Aorta (tissue), 5 donors: Measurements from ENCODE around the gene RNF208. TPM values are rescaled to one million over a fixed set of nuclear protein-coding genes. Genes with fewer than 3 reads are reported as not detected.
A peak's percentile ranks its signal among the peaks of the same experiment; 100 is the strongest.

Source experiments
- ATAC-seq: fragments of 200-7000 bp; cut with Tn5 transposase; one replicate; pipeline ENCODE4 v1.9.1; 2022; ENCODE audit warnings: moderate library complexity; ENCODE audit not compliant: low FRiP score
- DNase-seq, 2 donors: peaks; one replicate each; pipeline ENCODE4 v3.0.0-alpha.2; 2020
- H3K27ac ChIP-seq, 2 donors: one replicate each; pipeline ENCODE4 v1.5.1; 2013; ENCODE audit warnings: low read length in 2 of 2, mild to moderate bottlenecking in 2 of 2, moderate library complexity in 2 of 2, control low read depth in 1 of 2, inconsistent platforms in 1 of 2, low read depth in 1 of 2
- H3K27me3 ChIP-seq, 2 donors: one replicate each; pipeline ENCODE4 v1.6.1; 2013; ENCODE audit warnings: control low read depth in 1 of 2, low read length in 1 of 2, mild to moderate bottlenecking in 1 of 2, moderate library complexity in 1 of 2; ENCODE audit not compliant: insufficient read depth in 2 of 2, control insufficient read depth in 1 of 2
- H3K36me3 ChIP-seq, 2 donors: one replicate each; pipeline ENCODE4 v1.6.1; 2013; ENCODE audit warnings: control low read depth in 1 of 2, low read length in 1 of 2, mild to moderate bottlenecking in 1 of 2; ENCODE audit not compliant: insufficient read depth in 2 of 2, control insufficient read depth in 1 of 2
- H3K4me1 ChIP-seq, 2 donors: one replicate each; pipeline ENCODE4 v1.6.1; 2013; ENCODE audit warnings: low read length in 2 of 2, control low read depth in 1 of 2, mild to moderate bottlenecking in 1 of 2, moderate library complexity in 1 of 2; ENCODE audit not compliant: insufficient read depth in 2 of 2, control insufficient read depth in 1 of 2
- H3K4me3 ChIP-seq, 2 donors: one replicate each; pipeline ENCODE4 v1.5.1; 2013; ENCODE audit warnings: low read length in 2 of 2, control low read depth in 1 of 2, mild to moderate bottlenecking in 1 of 2
- H3K9me3 ChIP-seq: one replicate; pipeline ENCODE4 v1.6.1; 2013; ENCODE audit warnings: mild to moderate bottlenecking, low read length; ENCODE audit not compliant: control insufficient read depth
- WGBS, 2 donors: extraction: QIAGEN DNeasy Blood & Tissue Kit; methylation state at CpG; one replicate each; pipeline ENCODE4 v1.1.7; 2013; 5-methylcytosine and 5-hydroxymethylcytosine counted together
- intact Hi-C, 2 donors: fragments of 100-400 bp; cut with DNase I; formaldehyde crosslinking; loops; one replicate each; pipeline versions ENCODE4 v1.14.2 to v1.15.0; 2022
- polyA plus RNA-seq, 2 donors: library from polyadenylated mRNA; stranded (reverse); fragments of 200-250 nt; gene quantifications; one replicate each; pipeline ENCODE4 v1.2.3, GENCODE V29; 2013
- total RNA-seq, 2 donors: library from RNA; stranded (reverse); fragmentation: NEBNext Ultra II Directional; extraction: Animal tissue kit (Norgen Biotek cat#: 25700); gene quantifications; one replicate each; pipeline ENCODE4 v1.2.1, GENCODE V29; 2021
- donor health status: healthy with polysubstance abuse.
- donor health status: Bipolar disorder and iron deficiency.
- donor health status: DM: no; HTN: no; CAD: no.
- donor health status: DM: no; HTN: no; CAD: no.
- donor health status: DM: yes; HTN: yes; CAD: no.

RNF208 gene
- total and polyA plus RNA-seq, 4 donors = 2.2 to 11.8 (median 3.1) TPM

GRCh38 chr9:137178939-137179630, 43.0 kb downstream of the RNF208 start:
- intact Hi-C loops = no loop called here
- ATAC-seq (no peak), DNase-seq (no peak)
- Histone ChIP-seq H3K27ac (no peak overlapping the region), H3K9me3 (no peaks in the 10 kb centered on the region), H3K27me3 (no peaks in the 10 kb centered on the region), H3K4me1 (no peaks in the 10 kb centered on the region), H3K36me3 (peaks cover 0 to 4% of the 10 kb centered on the region in 2 donors), H3K4me3 (no peak overlapping the region)
- 91% methylated on average over 18 to 19 of the region's 19 CpGs for WGBS, 2 donors

- Histone ChIP-seq H3K36me3 (peaks cover 0 to 4% of the 10 kb centered on the region in 2 donors), H3K27me3 (no peaks in the 10 kb centered on the region), H3K4me3 (no peak overlapping the region), H3K9me3 (no peaks in the 10 kb centered on the region), H3K4me1 (no peaks in the 10 kb centered on the region), H3K27ac (no peak overlapping the region)
- ATAC-seq (no peak), DNase-seq (no peak)
- 87 to 88% methylated on average over 23 of the region's 23 CpGs for WGBS, 2 donors
- intact Hi-C loops = no loop called here
Measured at GRCh38 chr9:137178201-137178938, 43.7 kb downstream of the RNF208 start.

GRCh38 chr9:137176302-137177182, 45.5 kb downstream of the RNF208 start:
- Histone ChIP-seq H3K9me3 (no peaks in the 10 kb centered on the region), H3K4me3 (no peak overlapping the region), H3K4me1 (no peaks in the 10 kb centered on the region), H3K27ac (no peak overlapping the region), H3K36me3 (peaks cover 0 to 2% of the 10 kb centered on the region in 2 donors), H3K27me3 (no peaks in the 10 kb centered on the region)
- DNase-seq (no peak), ATAC-seq (no peak)
- WGBS, 2 donors = 54 to 58% methylated on average over 17 of the region's 17 CpGs
- intact Hi-C loops = no loop called here

DNA sequence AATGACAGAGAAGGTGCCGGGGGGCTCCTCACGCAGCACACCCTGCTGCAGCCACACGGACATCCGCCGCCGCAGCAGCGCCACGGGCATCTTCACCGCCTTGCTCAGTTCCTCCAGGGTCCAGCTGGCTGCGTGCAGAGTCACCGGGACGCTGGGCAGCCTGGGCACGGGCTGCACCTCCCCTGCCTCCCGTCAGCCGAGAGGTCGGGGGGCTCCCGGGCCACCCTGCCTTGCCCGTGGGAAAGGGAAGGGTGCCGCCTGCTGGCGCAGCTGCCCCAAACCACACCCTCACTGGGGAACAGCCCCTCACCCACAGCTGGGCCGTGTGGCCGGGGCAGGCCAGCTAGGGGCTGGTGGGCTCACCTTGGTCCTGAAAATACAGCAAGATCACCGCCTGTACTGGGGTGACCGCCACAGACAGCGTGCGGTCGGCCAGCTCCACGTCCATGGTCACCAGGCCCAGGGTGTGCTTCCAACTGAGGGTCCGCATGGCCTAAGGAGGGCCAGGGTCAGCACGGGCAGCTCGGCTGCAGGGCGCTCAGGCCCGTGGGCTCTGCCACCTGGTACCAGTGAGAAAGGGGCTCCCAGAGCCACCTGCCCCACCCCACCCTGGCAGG, 46.6 kb downstream of the RNF208 start:
- Histone ChIP-seq H3K27ac (no peak overlapping the region), H3K27me3 (no peaks in the 10 kb centered on the region), H3K4me1 (no peaks in the 10 kb centered on the region), H3K4me3 (no peak overlapping the region), H3K36me3 (no peaks in the 10 kb centered on the region), H3K9me3 (no peaks in the 10 kb centered on the region)
- DNase-seq (no peak), ATAC-seq (peak; percentile 3)
- intact Hi-C loops = no loop called here
- 34 to 37% methylated on average over 32 to 33 of the region's 33 CpGs for WGBS, 2 donors

DNA sequence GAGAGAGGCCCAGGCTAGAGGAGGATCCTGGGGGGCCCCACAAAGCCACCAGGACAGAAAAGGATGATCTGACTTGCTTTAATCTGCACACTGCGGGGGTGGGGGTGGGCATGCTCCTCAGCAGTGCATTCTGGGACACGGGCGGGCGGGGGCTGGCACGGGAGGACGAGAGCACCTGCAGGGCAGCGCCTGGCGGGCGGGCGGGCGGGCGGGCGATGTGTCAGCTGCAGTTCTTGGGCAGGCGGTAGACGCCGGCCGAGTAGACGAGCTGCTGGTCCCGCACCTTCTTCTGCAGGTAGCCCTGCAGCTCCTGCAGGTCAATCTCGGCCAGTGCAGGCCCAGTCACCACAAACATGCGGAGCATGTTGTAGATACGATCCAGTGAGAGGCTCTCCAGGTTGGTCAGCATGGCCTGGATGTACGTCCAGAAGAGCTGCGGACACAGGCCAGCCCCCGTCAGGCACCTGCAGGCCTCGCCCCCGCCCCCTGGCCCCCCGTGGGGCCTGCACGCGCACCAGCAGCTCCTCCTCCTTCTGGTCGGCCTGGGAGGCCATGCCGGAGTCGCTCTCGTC, 47.2 kb downstream of the RNF208 start:
- intact Hi-C loops = no loop called here
- H3K27me3 ChIP-seq = no peaks in the 10 kb centered on the region
- ATAC-seq (no peak), DNase-seq (no peak)
- H3K4me3 ChIP-seq = no peak overlapping the region
- H3K27ac ChIP-seq = no peak overlapping the region
- H3K36me3 ChIP-seq = no peaks in the 10 kb centered on the region
- H3K9me3 ChIP-seq = no peaks in the 10 kb centered on the region
- 45 to 52% methylated on average over 34 of the region's 34 CpGs for WGBS, 2 donors
- no peaks in the 10 kb centered on the region for H3K4me1 ChIP-seq

DNA sequence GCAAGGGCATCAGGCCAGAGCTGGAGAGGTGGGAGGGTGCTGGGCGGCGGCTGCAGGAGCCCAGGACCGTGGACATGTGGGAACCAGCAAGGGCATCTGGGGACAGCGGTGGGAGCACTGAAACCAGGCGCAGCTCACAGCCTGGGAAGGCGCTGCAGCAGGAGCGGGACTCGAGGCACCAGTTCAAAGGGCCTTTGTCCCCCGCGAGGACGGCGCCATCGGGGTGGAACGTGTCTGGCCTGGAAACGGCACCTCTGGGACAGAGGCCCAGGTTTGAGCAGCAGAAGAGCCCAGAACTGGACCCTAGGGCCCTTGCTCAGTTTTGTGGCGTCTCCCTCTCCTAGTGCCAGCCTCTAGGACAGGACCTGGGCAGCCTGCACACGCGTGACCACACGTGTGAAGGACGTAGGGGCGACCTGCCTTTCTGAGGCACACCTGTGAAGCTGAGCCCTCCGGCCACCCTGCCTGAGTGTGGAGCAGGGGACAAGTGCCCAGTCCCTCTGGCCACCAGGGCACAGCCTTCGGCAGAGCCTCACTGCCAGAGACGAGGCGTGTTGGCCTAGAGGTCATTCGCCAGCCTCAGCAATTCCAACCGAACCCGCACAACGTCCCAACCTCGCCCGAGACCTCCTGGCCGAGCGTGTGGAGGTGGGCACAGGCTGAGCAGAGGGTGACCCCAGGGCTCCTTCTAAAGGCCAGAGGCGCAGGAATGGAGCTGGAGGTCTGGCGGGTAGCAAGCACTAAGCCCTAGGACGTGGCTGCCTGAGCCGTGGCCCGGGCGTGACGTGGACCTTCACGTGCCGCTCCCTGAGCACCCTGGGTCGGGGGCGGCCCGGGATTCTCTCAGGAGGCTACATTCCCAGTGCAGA, 48.0 kb downstream of the RNF208 start:
- Histone ChIP-seq H3K36me3 (no peaks in the 10 kb centered on the region), H3K4me3 (no peak overlapping the region), H3K27me3 (no peaks in the 10 kb centered on the region), H3K27ac (no peak overlapping the region), H3K4me1 (no peaks in the 10 kb centered on the region), H3K9me3 (no peaks in the 10 kb centered on the region)
- DNase-seq (no peak), ATAC-seq (no peak)
- intact Hi-C loops = no loop called here
- 84 to 87% methylated on average over 45 of the region's 45 CpGs for WGBS, 2 donors

GRCh38 chr9:137172901-137173795, 48.9 kb downstream of the RNF208 start:
- no peaks in the 10 kb centered on the region for H3K9me3 ChIP-seq
- H3K27me3 ChIP-seq = no peaks in the 10 kb centered on the region
- no peak overlapping the region for H3K27ac ChIP-seq
- ATAC-seq (no peak), DNase-seq (no peak)
- intact Hi-C loops = no loop called here
- WGBS, 2 donors = 69 to 75% methylated on average over 21 of the region's 21 CpGs
- H3K36me3 ChIP-seq = no peaks in the 10 kb centered on the region
- H3K4me1 ChIP-seq = no peaks in the 10 kb centered on the region
- no peak overlapping the region for H3K4me3 ChIP-seq
